HG03095 (cell line): ENCODE results near the gene ZNF784.
A peak's percentile ranks its signal among the peaks of the same experiment; 100 is the strongest.
"Not testable (repeated sequence)": the region's sequence is repeated elsewhere in the genome, so short reads cannot be mapped to it uniquely, and the experiment has no call there.

Source experiments
- ATAC-seq: cut with Tn5 transposase; IDR thresholded peaks from one replicate; pipeline ENCODE4 v1.9.1; 2021; ENCODE audit warnings: moderate library complexity; ENCODE audit not compliant: unreplicated experiment

Gene ZNF784

GRCh38 chr19:55590109-55590508 lies 34.3 kb downstream of the ZNF784 start:
- ATAC-seq, result no peak

GRCh38 chr19:55588738-55589137 lies 35.6 kb downstream of the ZNF784 start:
- no peak for ATAC-seq

- peak; percentile 79 for ATAC-seq
Observed at GRCh38 chr19:55586976-55587668, 37.2 kb downstream of the ZNF784 start.

- no peak for ATAC-seq
Observed at GRCh38 chr19:55585658-55586339, 38.6 kb downstream of the ZNF784 start.

- ATAC-seq, result no peak
Observed at GRCh38 chr19:55584871-55585270, 39.5 kb downstream of the ZNF784 start.

GRCh38 chr19:55583897-55584296 lies 40.5 kb downstream of the ZNF784 start:
- not testable (repeated sequence) for ATAC-seq

- ATAC-seq, result not testable (repeated sequence)
Observed at GRCh38 chr19:55582284-55582683, 42.1 kb downstream of the ZNF784 start.

- no peak for ATAC-seq
Observed at GRCh38 chr19:55581823-55582223, 42.5 kb downstream of the ZNF784 start.

GRCh38 chr19:55581145-55581822 lies 43.1 kb downstream of the ZNF784 start:
- ATAC-seq, result no peak

GRCh38 chr19:55580628-55581144 lies 43.7 kb downstream of the ZNF784 start, which contains the start of gene ZNF579:
Gene ZNF579, minus strand, starts transcription at chr19:55580848. Its CDS starts 1,209 bp downstream, at chr19:55579639.
- ATAC-seq, result no peak

- no peak for ATAC-seq
Observed at GRCh38 chr19:55579766-55580621, 44.4 kb downstream of the ZNF784 start.

GRCh38 chr19:55578761-55579747 lies 45.3 kb downstream of the ZNF784 start:
- ATAC-seq, result no peak

GRCh38 chr19:55578031-55578760 lies 46.2 kb downstream of the ZNF784 start:
- ATAC-seq, result no peak

- no peak for ATAC-seq
Observed at GRCh38 chr19:55576746-55577145, 47.6 kb downstream of the ZNF784 start.

GRCh38 chr19:55573929-55574328 lies 50.4 kb downstream of the ZNF784 start:
- ATAC-seq, result not testable (repeated sequence)
